T-helper 1 cell treated with Interleukin-12 subunit alpha and Interleukin-12 subunit beta and Interleukin-4 antibody, amounts not matched to agents 30 μg/mL and 1 μg/mL, for 36 hours (primary cell): ENCODE measurements around the gene SRP68.
"Not testable (repeated sequence)": the region's sequence is repeated elsewhere in the genome, so short reads cannot be mapped to it uniquely, and the experiment has no call there.

Source experiments
- H3K27ac Mint-ChIP-seq: one replicate; pipeline ENCODE4 v1.8.0; 2021; ENCODE audit warnings: mild to moderate bottlenecking, mixed read lengths
- H3K27me3 Mint-ChIP-seq: one replicate; pipeline ENCODE4 v1.8.0; 2021; ENCODE audit warnings: low read depth, mixed read lengths
- H3K36me3 Mint-ChIP-seq: one replicate; pipeline ENCODE4 v1.8.0; 2021; ENCODE audit warnings: low read depth, mixed read lengths
- H3K4me1 Mint-ChIP-seq: one replicate; pipeline ENCODE4 v1.8.0; 2021; ENCODE audit warnings: low read depth, mixed read lengths
- H3K4me3 Mint-ChIP-seq: one replicate; pipeline ENCODE4 v1.8.0; 2021; ENCODE audit warnings: mild to moderate bottlenecking, moderate library complexity, mixed read lengths
- H3K9me3 Mint-ChIP-seq: one replicate; pipeline ENCODE4 v1.8.0; 2021; ENCODE audit warnings: mixed read lengths

SRP68 gene

DNA sequence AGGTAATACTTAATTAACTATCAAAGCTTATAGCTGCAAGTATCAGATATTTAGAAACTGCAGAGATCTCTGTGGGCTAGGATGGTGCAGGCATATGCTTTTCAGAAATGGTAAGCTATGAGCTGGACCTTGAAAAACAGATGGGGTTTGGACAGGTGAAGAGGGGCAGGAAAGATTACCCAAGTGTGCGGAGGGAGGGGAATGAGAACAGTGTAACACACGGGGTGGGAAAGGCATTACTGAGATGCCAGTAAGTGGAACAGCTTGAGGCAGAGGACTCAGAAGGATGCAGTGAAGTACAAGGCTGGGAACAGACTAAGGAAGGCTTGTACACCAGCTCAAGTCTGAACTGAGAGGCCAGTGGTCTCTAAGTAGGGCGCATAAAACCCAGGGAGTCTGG, 23.1 kb downstream of the SRP68 start:
- Mint-ChIP-seq H3K4me3 (no peak overlapping the region), H3K27me3 (no peaks in the 10 kb centered on the region), H3K4me1 (peaks cover 10% of the 10 kb centered on the region), H3K27ac (no peak overlapping the region), H3K36me3 (peaks cover 58% of the 10 kb centered on the region), H3K9me3 (no peaks in the 10 kb centered on the region)

DNA sequence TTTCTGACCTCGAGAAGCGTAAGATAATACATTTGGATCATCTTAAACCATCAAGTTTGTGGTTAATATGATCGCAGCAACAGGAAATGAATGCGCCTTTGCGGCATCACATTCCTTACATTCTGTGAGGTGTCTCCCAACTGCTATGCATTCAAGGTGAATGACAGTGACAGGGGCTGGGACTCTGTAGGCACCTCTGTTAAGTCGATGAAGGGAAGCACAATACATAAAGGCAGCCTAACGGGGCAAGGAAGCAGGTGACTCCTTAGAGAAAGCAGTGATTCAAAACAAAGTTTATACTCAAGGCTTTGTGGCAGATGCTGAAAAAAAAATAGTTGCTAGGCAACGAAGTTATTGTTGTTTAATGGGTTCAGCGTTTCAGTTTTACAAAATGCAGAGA, 23.6 kb downstream of the SRP68 start:
- Mint-ChIP-seq H3K27me3 (no peaks in the 10 kb centered on the region), H3K4me3 (no peak overlapping the region), H3K9me3 (no peaks in the 10 kb centered on the region), H3K36me3 (peaks cover 58% of the 10 kb centered on the region), H3K4me1 (peaks cover 6% of the 10 kb centered on the region), H3K27ac (no peak overlapping the region)

GRCh38 chr17:76048025-76048605, 24.2 kb downstream of the SRP68 start:
- Mint-ChIP-seq H3K4me1 (peaks cover 6% of the 10 kb centered on the region), H3K27ac (no peak overlapping the region), H3K9me3 (no peaks in the 10 kb centered on the region), H3K36me3 (peaks cover 58% of the 10 kb centered on the region), H3K4me3 (no peak overlapping the region), H3K27me3 (no peaks in the 10 kb centered on the region)

- Mint-ChIP-seq H3K27me3 (no peaks in the 10 kb centered on the region), H3K36me3 (peaks cover 55% of the 10 kb centered on the region), H3K4me3 (no peak overlapping the region), H3K4me1 (peaks cover 4% of the 10 kb centered on the region), H3K9me3 (no peaks in the 10 kb centered on the region), H3K27ac (no peak overlapping the region)
Measured at GRCh38 chr17:76046064-76046463, 26.3 kb downstream of the SRP68 start.

DNA sequence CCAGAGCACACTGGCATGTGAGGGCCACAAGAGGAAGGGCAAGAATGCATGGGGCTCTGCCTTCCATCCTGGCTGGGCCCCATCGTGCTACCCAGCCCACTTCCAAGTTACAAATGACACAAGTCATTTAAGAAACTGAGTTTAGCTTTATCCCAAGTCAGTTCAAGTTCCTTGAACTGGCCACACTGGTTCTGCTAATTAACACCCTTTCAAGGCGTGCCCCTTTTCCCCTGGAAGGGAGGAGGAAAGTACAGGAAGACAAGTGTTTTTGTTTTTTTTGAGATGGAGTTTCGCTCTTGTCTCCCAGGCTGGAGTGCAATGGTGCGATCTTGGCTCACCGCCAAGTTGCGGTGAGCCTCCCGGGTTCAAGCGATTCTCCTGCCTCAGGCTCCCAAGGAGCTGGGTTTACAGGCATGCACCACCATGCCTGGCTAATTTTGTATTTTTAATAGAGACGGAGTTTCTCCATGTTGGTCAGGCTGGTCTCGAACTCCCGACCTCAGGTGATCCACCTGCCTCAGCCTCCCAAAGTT, 27.8 kb downstream of the SRP68 start:
- not testable (repeated sequence) for H3K27me3 Mint-ChIP-seq, H3K4me1 Mint-ChIP-seq, H3K27ac Mint-ChIP-seq, H3K9me3 Mint-ChIP-seq, H3K4me3 Mint-ChIP-seq
- peaks cover 44% of the 10 kb centered on the region for H3K36me3 Mint-ChIP-seq

DNA sequence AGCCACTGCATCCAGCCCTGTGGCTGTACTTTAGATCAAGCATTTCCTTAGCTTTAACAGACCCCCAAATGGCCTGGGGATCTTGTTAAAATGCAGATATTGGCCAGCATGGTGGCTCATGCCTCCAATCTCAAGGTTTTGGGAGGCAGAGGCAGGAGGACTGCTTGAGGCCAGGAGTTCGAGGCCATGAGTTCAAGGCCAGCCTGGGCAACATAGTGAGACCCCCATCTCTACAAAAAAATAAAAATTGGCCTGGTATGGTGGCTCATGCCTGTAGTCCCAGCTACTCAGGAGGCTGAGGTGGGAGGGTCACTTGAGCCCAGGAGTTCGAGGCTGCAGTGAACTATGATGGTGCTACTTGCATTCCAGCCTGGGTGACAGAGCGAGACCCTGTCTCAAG, 29.4 kb downstream of the SRP68 start:
- H3K36me3 Mint-ChIP-seq = peaks cover 47% of the 10 kb centered on the region
- not testable (repeated sequence) for H3K27me3 Mint-ChIP-seq, H3K4me1 Mint-ChIP-seq, H3K4me3 Mint-ChIP-seq, H3K27ac Mint-ChIP-seq, H3K9me3 Mint-ChIP-seq

DNA sequence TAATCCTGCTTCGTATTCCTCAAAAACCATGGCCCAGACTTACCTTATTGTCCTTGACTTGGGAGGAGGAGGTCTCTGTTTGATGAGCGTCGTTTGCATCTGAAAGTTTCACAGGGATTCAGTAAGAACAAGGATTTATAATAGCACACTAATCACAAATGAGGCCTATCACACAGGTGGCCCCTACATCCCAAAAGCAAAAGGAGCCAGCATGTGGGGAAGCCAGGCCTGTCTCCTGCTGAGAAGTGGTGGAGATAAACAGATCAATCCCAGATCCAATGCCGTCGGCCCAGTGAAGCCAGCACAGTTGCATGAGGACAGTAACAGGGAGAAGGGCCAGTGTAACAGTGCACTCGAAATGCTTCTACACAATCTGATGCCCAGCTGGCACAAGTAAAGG, 31.9 kb downstream of the SRP68 start:
- no peaks in the 10 kb centered on the region for H3K4me1 Mint-ChIP-seq
- H3K27me3 Mint-ChIP-seq = no peaks in the 10 kb centered on the region
- no peak overlapping the region for H3K4me3 Mint-ChIP-seq
- H3K36me3 Mint-ChIP-seq = peaks cover 36% of the 10 kb centered on the region
- no peak overlapping the region for H3K27ac Mint-ChIP-seq
- H3K9me3 Mint-ChIP-seq = no peaks in the 10 kb centered on the region

DNA sequence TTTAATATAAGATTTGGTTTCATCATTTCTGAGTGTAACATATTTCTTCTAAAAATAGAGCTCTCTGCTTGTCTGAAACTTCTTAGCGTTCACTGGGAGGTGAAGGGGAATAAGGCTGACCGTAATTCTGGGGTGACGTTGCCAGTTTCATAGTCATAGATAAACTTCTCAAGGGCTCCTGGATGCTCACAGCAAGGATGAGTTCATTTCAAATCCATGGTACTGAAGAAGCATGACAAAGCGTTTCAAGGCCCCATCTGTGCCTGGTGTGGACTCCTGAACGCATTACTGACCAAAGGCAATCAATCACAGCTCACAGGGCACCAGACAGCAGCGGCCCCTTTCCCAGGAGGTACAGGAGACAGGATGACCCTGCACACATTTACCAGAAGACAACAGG, 33.2 kb downstream of the SRP68 start:
- Mint-ChIP-seq H3K36me3 (peaks cover 32% of the 10 kb centered on the region), H3K4me1 (peaks cover 1% of the 10 kb centered on the region), H3K27ac (no peak overlapping the region)

GRCh38 chr17:76038050-76038449, 34.3 kb downstream of the SRP68 start:
- Mint-ChIP-seq H3K9me3 (no peaks in the 10 kb centered on the region), H3K36me3 (peaks cover 22% of the 10 kb centered on the region), H3K27ac (no peak overlapping the region), H3K4me3 (no peak overlapping the region), H3K27me3 (no peaks in the 10 kb centered on the region), H3K4me1 (peaks cover 1% of the 10 kb centered on the region)

More for the DNA sequence above, 33.2 kb downstream of the SRP68 start:
- no peaks in the 10 kb centered on the region for H3K27me3 Mint-ChIP-seq
- H3K4me3 Mint-ChIP-seq = no peak overlapping the region
- H3K9me3 Mint-ChIP-seq = no peaks in the 10 kb centered on the region

GRCh38 chr17:76036497-76037261, 35.6 kb downstream of the SRP68 start:
- peaks cover 1% of the 10 kb centered on the region for H3K4me1 Mint-ChIP-seq
- H3K9me3 Mint-ChIP-seq = no peaks in the 10 kb centered on the region
- no peak overlapping the region for H3K4me3 Mint-ChIP-seq
- no peaks in the 10 kb centered on the region for H3K27me3 Mint-ChIP-seq
- H3K36me3 Mint-ChIP-seq = peaks cover 20% of the 10 kb centered on the region
- H3K27ac Mint-ChIP-seq = no peak overlapping the region

DNA sequence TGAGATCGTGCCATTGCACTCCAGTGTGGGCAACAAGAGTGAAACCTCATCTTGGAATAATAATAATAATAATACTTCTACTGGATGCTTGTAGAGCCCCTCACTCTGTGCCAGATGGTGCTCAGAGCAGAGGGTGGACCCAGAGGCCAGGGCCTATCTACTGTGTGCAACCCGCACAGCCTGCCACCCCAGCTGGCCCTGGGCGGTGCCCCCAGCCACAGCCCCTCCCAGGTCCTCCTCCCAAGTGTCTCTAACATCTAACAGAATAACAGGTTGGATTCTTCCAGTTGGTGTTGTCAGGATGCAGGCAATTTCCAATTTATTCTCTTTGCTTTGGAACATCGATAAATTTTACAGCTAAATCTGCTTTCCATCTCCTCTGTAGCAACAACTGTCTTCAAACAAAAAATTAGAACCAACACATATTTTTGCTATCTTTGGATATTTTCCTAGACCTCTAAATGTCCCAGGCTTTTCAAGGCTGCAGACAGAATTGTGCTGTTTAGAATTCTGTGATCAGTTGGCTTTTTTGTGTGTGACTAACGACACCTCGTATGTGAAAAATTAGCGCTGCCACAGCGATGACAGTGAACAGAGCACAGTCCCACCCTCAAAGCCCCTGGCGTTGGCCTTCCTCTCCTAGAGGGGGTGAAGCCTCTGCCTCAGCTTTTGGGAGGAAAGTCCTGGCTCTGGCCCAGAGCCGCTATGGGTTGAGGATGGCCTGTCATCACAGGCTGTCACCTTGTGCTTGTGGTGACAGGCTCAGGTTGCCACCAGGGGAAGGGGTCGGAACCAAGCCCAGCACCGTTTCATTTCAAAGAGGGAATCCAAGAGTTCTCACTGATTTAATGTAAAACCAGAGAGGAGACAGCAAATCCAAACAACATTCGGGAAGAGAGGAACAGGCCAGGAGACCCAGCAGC, 37.6 kb downstream of the SRP68 start:
- Mint-ChIP-seq H3K27me3 (no peaks in the 10 kb centered on the region), H3K9me3 (no peaks in the 10 kb centered on the region), H3K4me1 (peaks cover 3% of the 10 kb centered on the region), H3K36me3 (peaks cover 20% of the 10 kb centered on the region), H3K27ac (no peak overlapping the region), H3K4me3 (no peak overlapping the region)

GRCh38 chr17:76033139-76033538, 39.2 kb downstream of the SRP68 start:
- H3K4me1 Mint-ChIP-seq = peaks cover 9% of the 10 kb centered on the region
- peaks cover 4% of the 10 kb centered on the region for H3K36me3 Mint-ChIP-seq
- H3K4me3 Mint-ChIP-seq = no peak overlapping the region
- no peak overlapping the region for H3K27ac Mint-ChIP-seq
- no peaks in the 10 kb centered on the region for H3K9me3 Mint-ChIP-seq
- no peaks in the 10 kb centered on the region for H3K27me3 Mint-ChIP-seq

DNA sequence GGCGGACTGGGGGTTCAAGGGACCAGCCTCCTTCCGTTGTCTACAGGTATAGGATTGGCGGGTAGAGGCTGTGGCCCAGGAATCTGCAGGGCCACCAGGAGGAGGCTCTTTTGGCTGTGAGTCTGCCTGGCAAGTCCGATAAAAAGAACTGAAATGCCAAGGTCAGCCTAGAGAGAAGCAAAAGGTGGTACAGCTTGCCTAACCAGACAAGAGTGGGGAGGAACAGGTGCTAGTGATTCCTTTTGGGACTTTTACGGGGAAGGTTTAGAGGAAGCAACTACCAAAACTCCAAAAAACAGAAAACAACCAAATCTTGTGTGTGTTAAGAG, 39.6 kb downstream of the SRP68 start:
- H3K36me3 Mint-ChIP-seq = peaks cover 2% of the 10 kb centered on the region
- no peak overlapping the region for H3K27ac Mint-ChIP-seq
- H3K9me3 Mint-ChIP-seq = no peaks in the 10 kb centered on the region
- peaks cover 9% of the 10 kb centered on the region for H3K4me1 Mint-ChIP-seq
- H3K4me3 Mint-ChIP-seq = no peak overlapping the region
- H3K27me3 Mint-ChIP-seq = no peaks in the 10 kb centered on the region

GRCh38 chr17:76032073-76032779, 40.1 kb downstream of the SRP68 start:
- Mint-ChIP-seq H3K36me3 (peaks cover 2% of the 10 kb centered on the region), H3K4me3 (no peak overlapping the region), H3K4me1 (peaks cover 9% of the 10 kb centered on the region), H3K27me3 (no peaks in the 10 kb centered on the region), H3K27ac (no peak overlapping the region), H3K9me3 (no peaks in the 10 kb centered on the region)
